Heart right ventricle (tissue), 16 donors: ENCODE measurements around the gene LRRC26. TPM values are rescaled to one million over a fixed set of nuclear protein-coding genes. Genes with fewer than 3 reads are reported as not detected.

Experiments
- ATAC-seq, 8 donors: fragments of 200-7000 bp; cut with Tn5 transposase; one replicate each; pipeline ENCODE4 v1.9.1; 2020; ENCODE audit warnings: mild to moderate bottlenecking in 8 of 8, moderate library complexity in 8 of 8, moderate number of reproducible peaks in 1 of 8
- DNase-seq, 2 donors: peaks; one replicate each; pipeline ENCODE4 v3.0.0-alpha.2; 2020
- H3K27ac ChIP-seq, 10 donors: fragments of 200-600 bp; sonication (generic) in 2 of 10; one replicate each; pipeline versions ENCODE4 v1.5.0 to v1.8.0; 2020 to 2022; ENCODE audit warnings: mild to moderate bottlenecking in 3 of 10
- H3K27me3 ChIP-seq, 7 donors: fragments of 200-600 bp; one replicate each; pipeline ENCODE4 v1.8.0; 2021 to 2022; ENCODE audit warnings: mild to moderate bottlenecking in 2 of 7
- H3K36me3 ChIP-seq, 9 donors: fragments of 200-600 bp; sonication (generic) in 1 of 9; one replicate each; pipeline versions ENCODE4 v1.5.0 to v1.8.0; 2020 to 2022; ENCODE audit warnings: mild to moderate bottlenecking in 2 of 9
- H3K4me1 ChIP-seq, 9 donors: fragments of 200-600 bp; sonication (generic) in 1 of 9; one replicate each; pipeline versions ENCODE4 v1.5.0 to v1.8.0; 2020 to 2022; ENCODE audit warnings: mild to moderate bottlenecking in 4 of 9
- H3K4me3 ChIP-seq, 10 donors: fragments of 200-600 bp; sonication (generic) in 2 of 10; one replicate each; pipeline versions ENCODE4 v1.5.0 to v1.8.0; 2020 to 2022; ENCODE audit warnings: mild to moderate bottlenecking in 7 of 10, moderate library complexity in 2 of 10
- H3K9me3 ChIP-seq, 11 donors: fragments of 200-600 bp in 10 of 11; sonication (generic) in 2 of 11; one replicate each; pipeline versions ENCODE4 v1.5.0 to v1.8.0; 2013 to 2022; ENCODE audit warnings: mild to moderate bottlenecking in 2 of 11, control low read depth in 1 of 11, moderate library complexity in 1 of 11
- CTCF ChIP-seq, 9 donors: fragments of 200-600 bp; sonication (generic) in 2 of 9; IDR thresholded peaks; one replicate each; pipeline versions ENCODE4 v1.5.0 to v1.8.0; 2021 to 2022; ENCODE audit warnings: antibody characterized with exemption in 9 of 9, mild to moderate bottlenecking in 5 of 9, moderate library complexity in 1 of 9
- WGBS, 2 donors: extraction: QIAGEN DNeasy Blood & Tissue Kit; methylation state at CpG; one replicate each; pipeline ENCODE4 v1.1.7; 2013; ENCODE audit warnings: inconsistent platforms in 1 of 2; 5-methylcytosine and 5-hydroxymethylcytosine counted together
- intact Hi-C, 10 donors: fragments of 100-400 bp; cut with DNase I; formaldehyde crosslinking; loops; one replicate each; pipeline versions ENCODE4 v1.11.1 to v1.14.2; 2022
- polyA plus RNA-seq, 2 donors: library from polyadenylated mRNA; stranded (reverse); fragments of 200-250 nt; gene quantifications; one replicate each; pipeline ENCODE4 v1.2.3, GENCODE V29; 2013
- total RNA-seq, 10 donors: library from RNA; stranded (reverse); fragmentation: NEBNext Ultra II Directional in 3 of 10; extraction: Animal tissue kit (Norgen Biotek cat#: 25700) in 3 of 10; gene quantifications; one replicate each; pipeline versions ENCODE4 v1.2.1 to v1.2.4, GENCODE V29; 2021 to 2023
- donor health status: Arrhythmogenic right ventricular cardiomyopathy.
- donor health status: ischemic (EF 13 %, LVEDD 7.1; RV severe dilation, severe dysfunction).
- donor health status: healthy with polysubstance abuse.
- donor health status: DM: no; HTN: yes; CAD: no.
- donor health status: DM: no; HTN: no; CAD: no.
- donor health status: ischemic (EF 25% LVEDD 6.9; RV normal size, moderate dysfunction).
- donor health status: ischemic (EF 25% LVEDD 5.7; RV mildly dilated, moderate dysfunction).
- donor health status: healthy.
- donor health status: DM: yes; HTN: yes; CAD: no.
- donor health status: Ischemic cardiomyopathy.
- donor health status: ischemic (EF 35%, LVEDD 5.7; RV mildly dilated, moderate dysfunction).
- donor health status: nonischemic (EF 11% LVEDD 7.7; RV severe dilation, severe dysfunction).
- donor health status: DM: yes; HTN: yes; CAD: no.
- donor health status: PGD.
- donor health status: ischemic (EF 29% LVEDD 5.4; RV normal size, mild dysfunction).
- donor health status: nonischemic (EF 23%, LVEDD 6.1; RV moderate dilation, normal function).

Gene LRRC26
- total and polyA plus RNA-seq, 12 donors, result not detected

GRCh38 chr9:137173796-137174664 lies 4.2 kb upstream of the LRRC26 start:
- H3K4me1 ChIP-seq, result peaks cover 4 to 21% (median 9%) of the 10 kb centered on the region in 9 donors
- peaks cover 6 to 60% (median 26%) of the 10 kb centered on the region in 7 donors for H3K27me3 ChIP-seq
- intact Hi-C loops, result loop anchor here in 1 of 10 donors (5.0 kb wide), 1 partner anchor 37 kb away; the partner anchor contains the start of gene GRIN1
- peaks cover 0 to 22% (median 0%) of the 10 kb centered on the region in 9 donors for H3K36me3 ChIP-seq
- ATAC-seq, result no peak
- no peak overlapping the region for H3K27ac ChIP-seq
- H3K9me3 ChIP-seq, result no peaks in the 10 kb centered on the region
- WGBS, 2 donors, result 84 to 86% methylated on average over 45 of the region's 45 CpGs
- no peak overlapping the region for H3K4me3 ChIP-seq
- TF ChIP-seq CTCF (IDR thresholded peaks at IDR 0.05), result no peak
- no peak for DNase-seq

GRCh38 chr9:137172901-137173795 lies 3.3 kb upstream of the LRRC26 start:
- peaks cover 8 to 28% (median 13%) of the 10 kb centered on the region in 9 donors for H3K4me1 ChIP-seq
- intact Hi-C loops, result loop anchor here in 1 of 10 donors (5.0 kb wide), 1 partner anchor 36 kb away; the partner anchor contains the start of gene GRIN1
- DNase-seq, result no peak
- H3K27ac ChIP-seq, result no peak overlapping the region
- H3K36me3 ChIP-seq, result peaks cover 0 to 13% (median 0%) of the 10 kb centered on the region in 9 donors
- H3K27me3 ChIP-seq, result peaks cover 11 to 69% (median 35%) of the 10 kb centered on the region in 7 donors
- ATAC-seq, result no peak
- WGBS, 2 donors, result 63 to 65% methylated on average over 21 of the region's 21 CpGs
- H3K9me3 ChIP-seq, result no peaks in the 10 kb centered on the region
- H3K4me3 ChIP-seq, result no peak overlapping the region
- TF ChIP-seq CTCF (IDR thresholded peaks at IDR 0.05), result no peak

GRCh38 chr9:137171149-137171900 lies 1.5 kb upstream of the LRRC26 start:
- Histone ChIP-seq H3K27ac (no peak overlapping the region), H3K4me3 (no peak overlapping the region), H3K4me1 (peaks cover 13 to 35% (median 21%) of the 10 kb centered on the region in 9 donors), H3K27me3 (peaks cover 28 to 87% (median 53%) of the 10 kb centered on the region in 7 donors), H3K36me3 (no peaks in the 10 kb centered on the region), H3K9me3 (no peaks in the 10 kb centered on the region)
- WGBS, 2 donors, result 79 to 82% methylated on average over 21 to 22 of the region's 22 CpGs
- TF ChIP-seq CTCF (IDR thresholded peaks at IDR 0.05), result no peak
- DNase-seq, result no peak
- ATAC-seq, result no peak
- intact Hi-C loops, result loop anchor here in 1 of 10 donors (5.0 kb wide), 1 partner anchor 34 kb away; the partner anchor contains the start of gene GRIN1
